HPDE6-E6E7 (cell line): Measurements from ENCODE around the gene SNTA1.
"Not testable (repeated sequence)": the region's sequence is repeated elsewhere in the genome, so short reads cannot be mapped to it uniquely, and the experiment has no call there.

ENCODE experiments used
- DNase-seq: peaks from one replicate; pipeline ENCODE4 v3.0.0; 2011; ENCODE audit warnings: missing footprints; ENCODE audit errors: extremely low spot score

SNTA1 gene

GRCh38 chr20:33393609-33394008 is 50.0 kb downstream of the SNTA1 start:
- DNase-seq, result no peak

- no peak for DNase-seq
These were observed 51.7 kb downstream of the SNTA1 start for GRCh38 chr20:33391722-33392415.

DNA sequence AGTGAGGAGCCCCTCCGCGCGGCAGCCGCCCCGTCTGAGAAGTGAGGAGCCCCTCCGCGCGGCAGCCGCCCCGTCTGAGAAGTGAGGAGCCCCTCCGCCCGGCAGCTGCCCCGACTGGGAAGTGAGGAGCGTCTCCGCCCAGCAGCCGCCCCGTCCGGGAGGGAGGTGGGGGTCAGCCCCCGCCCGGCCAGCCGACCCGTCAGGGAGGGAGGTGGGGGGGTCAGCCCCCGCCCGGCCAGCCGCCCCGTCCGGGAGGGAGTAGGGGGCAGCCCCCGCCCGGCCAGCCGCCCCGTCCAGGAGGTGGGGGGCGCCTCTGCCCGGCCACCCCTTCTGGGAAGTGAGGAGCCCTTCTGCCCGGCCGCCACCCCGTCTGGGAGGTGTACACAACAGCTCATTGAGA is 54.2 kb downstream of the SNTA1 start:
- DNase-seq, result not testable (repeated sequence)

GRCh38 chr20:33388268-33388667 is 55.3 kb downstream of the SNTA1 start:
- no peak for DNase-seq

DNA sequence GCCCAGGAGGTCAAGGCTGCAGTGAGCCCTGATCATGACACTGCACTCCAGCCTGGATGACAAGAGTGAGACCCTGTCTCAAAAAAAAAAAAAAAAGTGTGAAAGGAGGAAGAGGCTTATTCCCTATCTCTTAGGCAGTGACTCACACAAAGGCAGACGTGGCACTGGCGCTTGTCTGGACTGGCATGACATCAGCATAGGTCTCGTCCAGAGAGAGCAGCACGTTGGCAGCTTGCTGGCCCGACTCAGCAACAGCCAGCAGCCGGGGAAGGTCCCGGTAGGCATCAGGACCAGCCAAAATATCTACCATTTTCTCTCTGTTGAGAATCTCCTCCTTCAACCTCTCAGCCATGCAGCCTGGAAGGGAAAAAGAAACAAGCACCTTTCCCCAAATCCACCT is 56.4 kb downstream of the SNTA1 start:
- peak; percentile 93 for DNase-seq

DNA sequence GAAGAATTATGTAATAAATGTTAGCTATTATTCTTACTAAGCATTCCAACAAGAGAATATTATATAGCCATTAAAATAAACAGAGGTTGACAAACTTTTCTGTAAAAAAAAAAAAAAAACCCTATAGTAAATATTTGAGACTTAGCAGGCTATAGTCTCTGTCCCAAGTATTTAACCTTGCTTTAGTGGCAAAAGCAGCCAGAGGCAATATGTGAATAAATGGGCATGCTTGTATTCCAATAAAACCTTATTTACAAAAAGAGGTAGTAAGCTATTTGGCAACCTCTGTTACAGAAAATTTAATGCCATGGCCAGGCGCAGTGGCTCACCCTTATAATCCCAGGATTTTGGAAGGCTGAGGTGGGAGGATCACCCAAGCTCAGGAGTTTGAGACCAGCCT is 56.9 kb downstream of the SNTA1 start:
- DNase-seq, result no peak

DNA sequence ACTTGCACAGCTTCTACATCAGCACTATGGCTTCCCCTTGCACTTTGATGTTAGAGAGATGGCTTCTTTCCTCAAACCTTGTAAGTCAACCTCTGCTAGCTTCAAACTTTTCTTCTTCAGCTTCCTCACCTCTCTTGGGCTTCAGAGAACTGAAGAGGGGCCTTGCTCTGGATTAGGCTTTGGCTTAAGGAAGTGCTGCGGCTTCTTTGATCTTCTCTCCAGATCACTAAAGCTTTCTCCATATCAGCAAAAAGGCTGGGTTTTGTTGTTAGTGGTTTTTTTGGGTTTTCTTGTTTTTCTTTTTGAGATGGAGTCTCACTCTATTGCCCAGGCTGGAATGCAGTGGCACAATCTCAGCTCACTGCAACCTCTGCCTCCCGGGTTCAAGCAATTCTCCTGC is 66.2 kb downstream of the SNTA1 start:
- no peak for DNase-seq

DNA sequence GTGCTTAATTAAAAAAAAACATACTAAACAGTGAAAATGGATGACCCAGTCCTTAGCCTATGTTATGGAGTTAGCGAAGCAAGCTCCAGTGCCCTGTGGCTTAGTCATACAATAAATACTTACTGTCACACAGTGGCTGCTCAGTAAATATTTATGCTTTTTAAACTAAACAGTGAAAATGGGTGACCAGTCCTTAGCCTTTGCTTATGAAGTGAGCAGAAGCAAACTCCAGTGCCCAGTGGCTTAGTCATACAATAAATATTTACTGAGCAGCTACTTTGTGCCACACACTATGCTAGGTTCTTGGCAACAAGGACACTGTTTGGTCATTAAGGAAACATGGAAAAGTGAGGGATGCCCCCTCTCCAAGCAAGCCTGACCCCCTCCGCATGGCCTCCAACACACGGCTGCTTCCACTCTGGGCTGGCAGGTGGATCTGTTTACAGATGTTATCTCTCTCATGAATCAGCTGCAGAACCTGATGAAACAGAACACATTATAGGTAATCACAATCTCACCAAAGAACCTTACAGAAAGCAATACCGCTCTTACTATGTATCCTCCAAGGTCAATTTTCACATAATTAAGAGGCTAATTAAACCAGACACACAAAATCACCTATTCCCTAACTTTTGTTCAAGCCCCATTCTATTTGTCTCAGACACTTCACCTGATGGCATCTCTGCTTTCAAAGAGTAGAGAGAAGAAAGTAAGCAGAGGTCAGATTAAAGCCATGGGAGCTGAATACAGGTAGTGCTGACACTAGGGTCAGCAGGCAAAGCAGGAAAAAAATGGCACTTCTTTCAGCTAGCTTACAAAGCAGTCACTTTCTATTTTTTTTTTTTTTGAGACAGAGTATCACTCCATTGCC is 69.6 kb downstream of the SNTA1 start:
- DNase-seq, result no peak

DNA sequence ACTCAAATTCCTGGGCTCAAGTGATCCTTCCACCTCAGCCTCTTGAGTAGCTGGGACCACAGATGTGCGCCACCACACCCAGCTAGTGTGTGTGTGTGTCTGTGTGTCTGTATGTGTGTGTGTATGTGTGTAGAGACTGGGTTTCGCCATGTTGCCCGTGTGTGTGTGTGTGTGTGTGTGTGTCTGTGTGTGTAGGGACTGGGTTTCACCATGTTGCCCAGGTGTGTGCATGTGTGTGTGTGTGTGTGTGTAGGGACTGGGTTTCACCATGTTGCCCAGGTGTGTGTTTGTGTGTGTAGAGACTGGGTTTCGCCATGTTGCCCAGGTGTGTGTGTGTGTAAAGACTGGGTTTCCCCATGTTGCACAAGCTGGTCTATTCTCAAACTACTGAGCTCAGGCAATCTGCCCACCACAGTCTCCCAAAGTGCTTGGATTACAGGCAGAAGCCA is 70.5 kb downstream of the SNTA1 start:
- no peak for DNase-seq

DNA sequence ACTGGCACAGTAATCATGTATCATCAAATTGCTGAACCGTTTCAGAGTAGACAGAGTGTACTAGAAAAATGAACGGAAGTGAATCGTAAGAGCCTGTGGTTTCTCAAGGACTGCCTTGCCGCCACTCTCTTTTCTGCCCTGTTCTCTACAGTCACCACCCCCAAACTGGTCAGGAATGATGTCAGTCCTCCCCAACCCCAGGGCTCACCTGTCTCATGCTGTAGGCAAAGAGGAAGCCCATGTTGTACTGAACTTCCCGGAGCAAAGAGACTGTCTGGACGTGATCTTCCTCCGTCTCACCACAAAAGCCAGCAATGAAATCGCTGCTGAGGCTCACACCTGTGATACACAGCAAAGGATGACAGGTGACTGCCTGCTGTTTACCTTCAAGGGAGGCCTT is 73.3 kb downstream of the SNTA1 start:
- no peak for DNase-seq

DNA sequence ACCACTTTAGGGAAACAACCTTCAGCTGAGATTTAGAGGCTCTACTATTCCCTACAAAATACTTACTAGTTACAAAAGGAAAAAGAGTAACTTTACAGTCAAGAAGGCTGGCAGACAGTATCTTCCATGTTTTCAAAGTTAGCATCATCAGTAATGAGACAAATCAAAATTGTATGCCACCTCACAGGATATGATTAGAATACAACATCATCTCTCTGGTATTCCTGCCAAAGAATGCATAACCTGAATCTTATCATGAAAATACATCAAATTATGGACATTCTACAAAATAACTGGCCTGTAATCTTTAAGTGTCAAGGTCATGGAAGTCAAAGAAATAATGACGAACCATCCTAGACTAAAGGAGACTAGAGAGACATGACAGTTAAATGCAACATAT is 80.7 kb downstream of the SNTA1 start:
- no peak for DNase-seq

GRCh38 chr20:33359399-33360261 is 83.9 kb downstream of the SNTA1 start:
- no peak for DNase-seq
